Measurements from ENCODE around the gene CBX8. TPM values are rescaled to one million over a fixed set of nuclear protein-coding genes. Genes with fewer than 3 reads are reported as not detected.
A peak's percentile ranks its signal among the peaks of the same experiment; 100 is the strongest.

CBX8 gene
- total and polyA plus RNA-seq, 2 donors (not counting 3 experiments of a cell fraction or from before 2014, with no cell fraction given) = 0.69 to 3.1 TPM

DNA sequence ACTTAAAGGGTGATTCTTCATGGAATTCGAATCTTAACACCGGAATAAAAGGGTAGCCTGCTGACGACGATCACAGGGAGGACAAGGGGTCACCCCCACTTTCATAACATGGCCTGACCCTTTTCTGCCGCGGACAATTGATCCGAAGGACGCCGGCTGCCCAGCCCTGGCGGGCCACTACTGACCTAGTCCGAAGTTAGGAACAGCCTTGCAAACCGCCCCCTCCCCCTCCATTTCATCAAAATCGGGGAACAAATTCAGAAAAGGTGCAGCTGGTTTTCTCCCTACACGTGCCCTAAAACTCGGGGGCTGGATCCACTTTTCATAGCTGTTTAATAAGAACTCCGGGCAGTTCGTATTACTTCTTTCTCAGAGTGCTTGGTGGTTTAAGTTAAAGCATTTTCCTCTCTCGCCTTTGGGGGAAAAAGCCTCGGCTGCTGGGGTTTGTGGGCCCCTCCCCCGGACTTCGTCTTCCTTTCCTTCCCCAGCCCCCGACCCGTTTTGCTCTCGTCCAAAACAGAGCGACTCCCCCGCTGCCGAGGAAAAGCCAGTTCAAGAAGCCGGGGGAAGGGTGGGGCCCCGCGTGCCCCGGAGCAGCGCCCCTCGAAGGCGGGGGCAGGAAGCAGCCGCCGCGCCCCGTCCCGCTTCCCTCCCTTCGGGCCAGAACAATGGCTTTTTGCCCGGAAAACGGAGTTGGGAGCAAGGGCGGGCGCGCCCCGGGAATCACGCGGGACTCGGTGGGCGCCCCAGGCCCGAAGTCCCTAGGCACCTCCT is 19.6 kb downstream of the CBX8 start:
- peak; percentile 44 for DNase-seq (ENCODE audit: low read depth, low spot score)
- Histone ChIP-seq H3K79me2 (ENCODE audit: control insufficient read depth, insufficient read depth, low read length) (no peaks in the 10 kb centered on the region), H3K4me1 (ENCODE audit: control insufficient read depth, extremely low read depth, insufficient read depth, low read length) (peaks cover 20% of the 10 kb centered on the region), H3K27ac (ENCODE audit: insufficient read depth, low read depth, low read length) (no peak overlapping the region), H3K36me3 (ENCODE audit: control insufficient read depth in 2 of 2, extremely low read depth in 1 of 2, insufficient read depth in 2 of 2, low read length in 2 of 2) (no peaks in the 10 kb centered on the region), H2AFZ (ENCODE audit: low read depth, low read length) (peak overlapping the region; percentile 46), H3K9ac (replicated peaks; ENCODE audit: extremely low read depth, insufficient read depth, low read length) (peak overlapping the region; percentile 48), H3K4me2 (ENCODE audit: insufficient read depth, low read length) (peak overlapping the region; percentile 66), H4K20me1 (replicated peaks; ENCODE audit: control insufficient read depth, extremely low read depth, insufficient read depth, low read length) (no peaks in the 10 kb centered on the region), H3K9me3 (replicated peaks; ENCODE audit: control insufficient read depth, insufficient read depth, low read length) (no peaks in the 10 kb centered on the region), H3K27me3 (ENCODE audit: control insufficient read depth in 2 of 2, insufficient read depth in 2 of 2, low read length in 2 of 2) (peaks cover 9 to 10% of the 10 kb centered on the region in 2 experiments), H3K9me1 (replicated peaks; ENCODE audit: control insufficient read depth, extremely low read depth, insufficient read depth, low read length) (no peaks in the 10 kb centered on the region), H3K4me3 (replicated peaks in 1 of 3; ENCODE audit: insufficient read depth in 1 of 3, low read depth in 1 of 3, low read length in 3 of 3) (peak overlapping the region; percentile 37 to 50 (median 47))
- POLR2A ChIA-PET = no interaction called here
- dilution Hi-C loops (cut with MboI; ENCODE audit: extremely low pct_ligation_motif_present, low sequenced_read_pairs) = no loop called here
- BruUV-seq (replicated peaks) = TSS peak; percentile 37
- no peak for FAIRE-seq
- intact Hi-C loops (cut with micrococcal nuclease) = no loop called here
- TF ChIP-seq CTCF (IDR thresholded peaks at IDR 0.05; ENCODE audit: extremely low read depth in 1 of 2, insufficient read depth in 1 of 2, low read depth in 1 of 2, low read length in 2 of 2) (peak; percentile 18 to 31), GATA2 (IDR thresholded peaks at IDR 0.05; ENCODE audit: insufficient read depth, insufficient read length, low read depth, low read length) (no peak), MYC (IDR thresholded peaks at IDR 0.05; ENCODE audit: low read depth, low read length) (no peak)
- CTCF ChIA-PET = interaction anchor here (0.9 to 2.1 kb wide), 7 partner anchors 10 to 231 kb away, joined by 3 to 14 read pairs (median 4); partner anchors contain the start of gene CBX8
